ENCODE data around the gene ICAM2. TPM values are rescaled to one million over a fixed set of nuclear protein-coding genes. Genes with fewer than 3 reads are reported as not detected.

The ICAM2 gene
- total RNA-seq, 1 donor from 2014 or later = not detected

- Histone ChIP-seq H3K27ac (ENCODE audit: low read depth, low read length) (no peak overlapping the region), H4K20me1 (ENCODE audit: insufficient read depth, low read length) (no peaks in the 10 kb centered on the region), H3K27me3 (ENCODE audit: insufficient read depth, low read length) (peaks cover 30% of the 10 kb centered on the region), H3K9me3 (ENCODE audit: insufficient read depth, low read depth, low read length) (no peaks in the 10 kb centered on the region), H3K79me2 (ENCODE audit: insufficient read depth, low read length) (no peaks in the 10 kb centered on the region), H3K4me1 (ENCODE audit: insufficient read depth, low read length) (no peaks in the 10 kb centered on the region), H3K9ac (ENCODE audit: low read length) (no peak overlapping the region), H2AFZ (ENCODE audit: low read depth, low read length) (peak overlapping the region; percentile 96), H3K36me3 (ENCODE audit: insufficient read depth, low read length) (no peaks in the 10 kb centered on the region), H3K4me2 (ENCODE audit: low read length) (peak overlapping the region; percentile 90), H3K4me3 (ENCODE audit: insufficient read depth, low read depth, low read length) (peak overlapping the region; percentile 64)
- FAIRE-seq (no peak), DNase-seq (ENCODE audit: low read depth) (no peak)
- Mint-ChIP-seq H3K4me1 (ENCODE audit: low read depth, unreplicated experiment) (no peaks in the 10 kb centered on the region), H3K9me3 (ENCODE audit: unreplicated experiment) (no peaks in the 10 kb centered on the region), H3K27me3 (ENCODE audit: low read depth, unreplicated experiment) (peaks cover 48% of the 10 kb centered on the region), H3K27ac (ENCODE audit: unreplicated experiment) (no peak overlapping the region), H3K4me3 (ENCODE audit: unreplicated experiment) (peak overlapping the region; percentile 80), H3K36me3 (ENCODE audit: low read depth, unreplicated experiment) (no peaks in the 10 kb centered on the region)
- TF ChIP-seq EZH2 (IDR thresholded peaks at IDR 0.05; ENCODE audit: insufficient read depth, low read length) = no peak
- TF ChIP-seq CTCF (IDR thresholded peaks at IDR 0.05; ENCODE audit: insufficient read depth, low read depth, low read length) = no peak
These were observed 22.9 kb downstream of the ICAM2 start for GRCh38 chr17:63997341-63998048.

GRCh38 chr17:63996430-63997182 lies 23.8 kb downstream of the ICAM2 start:
- TF ChIP-seq CTCF (IDR thresholded peaks at IDR 0.05; ENCODE audit: insufficient read depth, low read depth, low read length) = no peak
- TF ChIP-seq EZH2 (IDR thresholded peaks at IDR 0.05; ENCODE audit: insufficient read depth, low read length) = no peak
- Histone ChIP-seq H4K20me1 (ENCODE audit: insufficient read depth, low read length) (no peaks in the 10 kb centered on the region), H3K79me2 (ENCODE audit: insufficient read depth, low read length) (no peaks in the 10 kb centered on the region), H2AFZ (ENCODE audit: low read depth, low read length) (no peak overlapping the region), H3K4me2 (ENCODE audit: low read length) (no peak overlapping the region), H3K9ac (ENCODE audit: low read length) (no peak overlapping the region), H3K36me3 (ENCODE audit: insufficient read depth, low read length) (no peaks in the 10 kb centered on the region), H3K4me3 (ENCODE audit: insufficient read depth, low read depth, low read length) (no peak overlapping the region), H3K27ac (ENCODE audit: low read depth, low read length) (no peak overlapping the region), H3K4me1 (ENCODE audit: insufficient read depth, low read length) (no peaks in the 10 kb centered on the region), H3K9me3 (ENCODE audit: insufficient read depth, low read depth, low read length) (no peaks in the 10 kb centered on the region), H3K27me3 (ENCODE audit: insufficient read depth, low read length) (peaks cover 37% of the 10 kb centered on the region)
- H3K4me3 Mint-ChIP-seq (ENCODE audit: unreplicated experiment) = peak overlapping the region; percentile 67
- FAIRE-seq (no peak), DNase-seq (ENCODE audit: low read depth) (no peak)
- H3K36me3 Mint-ChIP-seq (ENCODE audit: low read depth, unreplicated experiment) = no peaks in the 10 kb centered on the region
- no peaks in the 10 kb centered on the region for H3K9me3 Mint-ChIP-seq (ENCODE audit: unreplicated experiment)
- H3K4me1 Mint-ChIP-seq (ENCODE audit: low read depth, unreplicated experiment) = no peaks in the 10 kb centered on the region
- H3K27ac Mint-ChIP-seq (ENCODE audit: unreplicated experiment) = no peak overlapping the region
- H3K27me3 Mint-ChIP-seq (ENCODE audit: low read depth, unreplicated experiment) = peaks cover 55% of the 10 kb centered on the region
